ENCODE data around the gene NRN1.
A peak's percentile ranks its signal among the peaks of the same experiment; 100 is the strongest.

NRN1 gene

GRCh38 chr6:6008648-6009421 is 2.1 kb upstream of the NRN1 start:
- DNase-seq (ENCODE audit: low read depth, low spot score), result no peak
- Histone ChIP-seq H3K9me3 (ENCODE audit: control insufficient read depth, insufficient read depth, low read length) (no peaks in the 10 kb centered on the region; the same call in 1 of the 2 replicates), H3K27me3 (ENCODE audit: control insufficient read depth, insufficient read depth, low read length) (peaks cover 25% of the 10 kb centered on the region), H3K4me3 (ENCODE audit: low read length) (peak overlapping the region; percentile 70), H3K27ac (ENCODE audit: low read length) (no peak overlapping the region), H3K4me1 (ENCODE audit: control insufficient read depth, insufficient read depth, low read length) (peaks cover 2% of the 10 kb centered on the region; the same call in 1 of the 2 replicates), H3K36me3 (ENCODE audit: control insufficient read depth, insufficient read depth, low read length) (no peaks in the 10 kb centered on the region)
- WGBS (ENCODE audit: insufficient coverage, insufficient read length), result no CpG with 5 or more reads among the region's 62 CpGs

DNA sequence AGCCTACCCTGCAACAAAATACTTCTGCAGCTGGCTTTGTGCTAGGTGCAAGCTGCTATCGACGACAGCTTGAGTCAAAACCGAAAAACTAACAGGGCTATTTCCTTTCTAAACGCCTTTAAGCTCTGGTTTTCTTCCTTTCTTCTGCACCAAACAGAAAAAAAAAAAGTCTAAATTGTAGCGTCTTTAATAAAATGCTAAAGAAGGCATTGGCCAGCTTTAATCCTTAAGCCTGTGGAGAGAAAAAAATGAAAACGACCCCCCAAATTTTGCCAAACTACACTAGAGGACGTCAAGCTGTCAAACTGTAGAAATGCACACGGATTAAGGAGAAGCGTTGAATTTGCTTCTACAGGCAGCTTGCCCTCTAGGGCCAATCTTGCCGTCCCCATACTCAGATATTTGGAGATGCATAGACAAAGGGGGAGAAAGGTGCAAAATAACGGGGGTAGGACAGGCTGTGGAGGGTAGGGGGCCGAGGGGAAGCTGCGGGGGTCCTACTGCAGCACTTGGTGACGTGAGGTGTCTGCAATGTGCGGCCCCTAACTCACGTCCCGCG is 1.4 kb upstream of the NRN1 start:
- Histone ChIP-seq H3K4me3 (ENCODE audit: low read length) (peak overlapping the region; percentile 70; the same call in 1 of the 2 replicates), H3K36me3 (ENCODE audit: control insufficient read depth, insufficient read depth, low read length) (no peaks in the 10 kb centered on the region), H3K4me1 (ENCODE audit: control insufficient read depth, insufficient read depth, low read length) (peaks cover 2% of the 10 kb centered on the region; the same call in 1 of the 2 replicates), H3K9me3 (ENCODE audit: control insufficient read depth, insufficient read depth, low read length) (no peaks in the 10 kb centered on the region; the same call in 1 of the 2 replicates), H3K27me3 (ENCODE audit: control insufficient read depth, insufficient read depth, low read length) (peaks cover 31% of the 10 kb centered on the region), H3K27ac (ENCODE audit: low read length) (no peak overlapping the region)
- no peak for DNase-seq (ENCODE audit: low read depth, low spot score)
- WGBS (ENCODE audit: insufficient coverage, insufficient read length), result no CpG with 5 or more reads among the region's 18 CpGs

DNA sequence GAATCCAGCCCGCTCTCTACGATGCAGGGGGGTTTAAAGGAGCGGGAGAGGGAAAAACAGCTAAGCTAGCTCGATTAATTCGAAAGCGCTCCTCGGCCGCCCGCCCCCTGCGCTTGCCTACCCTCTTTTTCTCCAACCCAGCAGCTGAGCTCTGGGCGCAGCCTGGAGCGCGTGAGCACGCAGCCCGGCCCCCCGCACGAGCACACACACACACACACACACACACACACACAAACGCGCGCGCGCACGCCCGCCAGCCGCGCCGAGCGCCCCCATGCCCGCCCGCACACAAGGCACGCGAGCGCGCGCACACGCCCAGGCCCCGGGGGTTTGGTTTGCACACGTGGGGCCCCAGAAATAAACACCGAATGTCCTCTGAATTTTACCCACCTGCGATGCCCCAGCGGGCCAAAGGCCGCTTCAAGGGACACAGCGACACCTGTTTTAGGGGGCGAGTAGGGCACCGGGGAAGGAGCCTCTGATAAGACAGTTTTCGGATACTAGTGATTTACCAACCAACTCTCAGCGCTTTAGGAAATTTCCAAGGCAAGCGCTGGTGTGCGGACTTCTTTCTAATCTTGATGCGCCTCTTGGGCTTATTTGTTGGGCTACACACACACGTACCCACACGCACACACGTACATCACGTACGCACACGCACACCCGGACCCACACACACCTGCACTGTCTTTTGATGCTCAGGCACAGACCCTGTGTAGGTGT is 802 bp upstream of the NRN1 start:
- Histone ChIP-seq H3K4me1 (ENCODE audit: control insufficient read depth, insufficient read depth, low read length) (peaks cover 2% of the 10 kb centered on the region; the same call in 1 of the 2 replicates), H3K36me3 (ENCODE audit: control insufficient read depth, insufficient read depth, low read length) (no peaks in the 10 kb centered on the region), H3K9me3 (ENCODE audit: control insufficient read depth, insufficient read depth, low read length) (no peaks in the 10 kb centered on the region; the same call in 1 of the 2 replicates), H3K27ac (ENCODE audit: low read length) (no peak overlapping the region), H3K4me3 (ENCODE audit: low read length) (peak overlapping the region; percentile 37; the same call in 1 of the 2 replicates), H3K27me3 (ENCODE audit: control insufficient read depth, insufficient read depth, low read length) (peaks cover 37% of the 10 kb centered on the region)
- DNase-seq (ENCODE audit: low read depth, low spot score), result no peak
- no CpG with 5 or more reads among the region's 57 CpGs for WGBS (ENCODE audit: insufficient coverage, insufficient read length)

GRCh38 chr6:6006006-6006427 is 708 bp downstream of the NRN1 start:
- no CpG with 5 or more reads among the region's 10 CpGs for WGBS (ENCODE audit: insufficient coverage, insufficient read length)
- no peak overlapping the region for H3K27ac ChIP-seq (ENCODE audit: low read length)
- peaks cover 53% of the 10 kb centered on the region for H3K27me3 ChIP-seq (ENCODE audit: control insufficient read depth, insufficient read depth, low read length)

GRCh38 chr6:6005051-6006005 is 1.4 kb downstream of the NRN1 start:
- peaks cover 4% of the 10 kb centered on the region; the same call in 1 of the 2 replicates for H3K4me1 ChIP-seq (ENCODE audit: control insufficient read depth, insufficient read depth, low read length)

More at GRCh38 chr6:6006006-6006427, 708 bp downstream of the NRN1 start:
- no peaks in the 10 kb centered on the region for H3K36me3 ChIP-seq (ENCODE audit: control insufficient read depth, insufficient read depth, low read length)
- no peak overlapping the region; the same call in 1 of the 2 replicates for H3K4me3 ChIP-seq (ENCODE audit: low read length)
- H3K4me1 ChIP-seq (ENCODE audit: control insufficient read depth, insufficient read depth, low read length), result peaks cover 4% of the 10 kb centered on the region; the same call in 1 of the 2 replicates
- DNase-seq (ENCODE audit: low read depth, low spot score), result no peak
- H3K9me3 ChIP-seq (ENCODE audit: control insufficient read depth, insufficient read depth, low read length), result no peaks in the 10 kb centered on the region; the same call in 1 of the 2 replicates

DNA sequence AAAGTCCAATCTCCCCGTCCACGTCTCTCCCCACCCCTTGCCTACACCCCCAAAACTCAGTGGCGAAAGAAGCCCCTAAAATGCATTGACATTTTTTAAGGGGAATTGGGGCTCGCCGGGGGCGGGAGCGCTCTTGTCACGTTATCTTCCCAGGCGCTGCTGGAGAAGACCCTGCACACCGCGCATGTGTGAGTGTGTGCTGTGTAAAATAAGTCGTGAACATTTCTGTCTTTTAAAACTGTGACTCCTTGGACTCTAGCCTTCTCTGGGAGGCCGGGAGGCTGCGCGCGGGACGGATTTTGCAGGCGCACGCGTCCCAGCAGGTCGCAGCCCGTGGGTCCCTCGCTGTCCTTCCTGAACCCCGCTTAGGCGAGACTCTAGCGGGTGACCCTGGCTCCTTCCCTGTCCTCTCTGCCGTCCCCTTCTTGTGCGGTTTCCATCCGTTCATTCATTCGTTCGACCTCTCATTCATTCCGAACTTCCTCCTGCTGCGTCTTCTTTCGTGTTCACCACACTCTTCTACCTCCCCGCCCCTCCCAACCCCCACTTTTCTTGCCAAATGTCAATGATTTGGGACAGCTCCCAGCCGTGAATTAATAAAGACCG is 2.2 kb downstream of the NRN1 start:
- no CpG with 5 or more reads among the region's 37 CpGs for WGBS (ENCODE audit: insufficient coverage, insufficient read length)
- H3K4me3 ChIP-seq (ENCODE audit: low read length), result no peak overlapping the region
- peaks cover 66% of the 10 kb centered on the region for H3K27me3 ChIP-seq (ENCODE audit: control insufficient read depth, insufficient read depth, low read length)
- H3K4me1 ChIP-seq (ENCODE audit: control insufficient read depth, insufficient read depth, low read length), result peaks cover 4% of the 10 kb centered on the region; the same call in 1 of the 2 replicates
- H3K36me3 ChIP-seq (ENCODE audit: control insufficient read depth, insufficient read depth, low read length), result no peaks in the 10 kb centered on the region
- H3K27ac ChIP-seq (ENCODE audit: low read length), result no peak overlapping the region
- no peaks in the 10 kb centered on the region; the same call in 1 of the 2 replicates for H3K9me3 ChIP-seq (ENCODE audit: control insufficient read depth, insufficient read depth, low read length)
- DNase-seq (ENCODE audit: low read depth, low spot score), result no peak

More at GRCh38 chr6:6005051-6006005, 1.4 kb downstream of the NRN1 start:
- no peak for DNase-seq (ENCODE audit: low read depth, low spot score)
- H3K4me3 ChIP-seq (ENCODE audit: low read length), result no peak overlapping the region
- peaks cover 59% of the 10 kb centered on the region for H3K27me3 ChIP-seq (ENCODE audit: control insufficient read depth, insufficient read depth, low read length)
- 100% methylated on average over 1 of the region's 13 CpGs for WGBS (ENCODE audit: insufficient coverage, insufficient read length)
- H3K36me3 ChIP-seq (ENCODE audit: control insufficient read depth, insufficient read depth, low read length), result no peaks in the 10 kb centered on the region
- no peak overlapping the region for H3K27ac ChIP-seq (ENCODE audit: low read length)
- H3K9me3 ChIP-seq (ENCODE audit: control insufficient read depth, insufficient read depth, low read length), result no peaks in the 10 kb centered on the region; the same call in 1 of the 2 replicates

DNA sequence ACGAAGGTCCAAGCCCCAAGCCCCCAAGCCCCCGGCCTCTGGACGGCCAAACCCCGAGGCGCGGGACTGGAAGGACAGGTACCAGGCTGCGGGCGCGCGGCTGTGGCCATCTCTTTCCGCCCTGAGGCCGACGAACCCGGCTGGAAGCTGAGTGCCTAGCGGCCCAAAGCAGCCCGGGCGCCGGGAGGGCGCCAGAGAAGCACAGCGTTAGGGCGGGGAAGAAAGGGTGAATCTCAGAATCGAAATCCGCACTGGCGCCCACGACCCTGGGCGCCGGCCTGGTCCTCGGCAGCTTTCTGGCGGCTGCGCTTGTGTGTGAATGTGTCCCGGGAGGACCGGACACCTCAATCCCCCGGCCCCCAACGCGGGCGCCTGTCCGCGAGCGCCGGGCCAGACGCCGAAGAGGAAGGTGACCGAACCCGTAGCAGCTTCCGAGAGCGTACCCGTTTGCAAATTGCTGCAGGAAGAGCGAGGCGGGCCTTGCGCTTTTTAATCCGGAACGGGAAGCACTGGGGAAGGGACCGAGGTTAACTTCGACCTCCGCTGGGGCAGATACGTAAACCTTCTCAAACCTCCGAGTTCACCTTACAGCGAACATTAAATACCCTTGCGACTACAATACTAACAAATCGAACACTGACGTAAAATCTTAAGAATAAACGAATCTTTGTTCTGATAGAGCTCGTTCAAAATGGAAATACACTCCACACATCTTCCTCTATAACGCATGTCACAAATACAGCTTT is 2.9 kb downstream of the NRN1 start:
- Histone ChIP-seq H3K36me3 (ENCODE audit: control insufficient read depth, insufficient read depth, low read length) (no peaks in the 10 kb centered on the region), H3K9me3 (ENCODE audit: control insufficient read depth, insufficient read depth, low read length) (no peaks in the 10 kb centered on the region), H3K4me3 (ENCODE audit: low read length) (peak overlapping the region; percentile 14; the same call in 1 of the 2 replicates), H3K27ac (ENCODE audit: low read length) (no peak overlapping the region), H3K4me1 (ENCODE audit: control insufficient read depth, insufficient read depth, low read length) (peaks cover 4% of the 10 kb centered on the region; the same call in 1 of the 2 replicates), H3K27me3 (ENCODE audit: control insufficient read depth, insufficient read depth, low read length) (peaks cover 71% of the 10 kb centered on the region)
- WGBS (ENCODE audit: insufficient coverage, insufficient read length), result no CpG with 5 or more reads among the region's 64 CpGs
- DNase-seq (ENCODE audit: low read depth, low spot score), result no peak

DNA sequence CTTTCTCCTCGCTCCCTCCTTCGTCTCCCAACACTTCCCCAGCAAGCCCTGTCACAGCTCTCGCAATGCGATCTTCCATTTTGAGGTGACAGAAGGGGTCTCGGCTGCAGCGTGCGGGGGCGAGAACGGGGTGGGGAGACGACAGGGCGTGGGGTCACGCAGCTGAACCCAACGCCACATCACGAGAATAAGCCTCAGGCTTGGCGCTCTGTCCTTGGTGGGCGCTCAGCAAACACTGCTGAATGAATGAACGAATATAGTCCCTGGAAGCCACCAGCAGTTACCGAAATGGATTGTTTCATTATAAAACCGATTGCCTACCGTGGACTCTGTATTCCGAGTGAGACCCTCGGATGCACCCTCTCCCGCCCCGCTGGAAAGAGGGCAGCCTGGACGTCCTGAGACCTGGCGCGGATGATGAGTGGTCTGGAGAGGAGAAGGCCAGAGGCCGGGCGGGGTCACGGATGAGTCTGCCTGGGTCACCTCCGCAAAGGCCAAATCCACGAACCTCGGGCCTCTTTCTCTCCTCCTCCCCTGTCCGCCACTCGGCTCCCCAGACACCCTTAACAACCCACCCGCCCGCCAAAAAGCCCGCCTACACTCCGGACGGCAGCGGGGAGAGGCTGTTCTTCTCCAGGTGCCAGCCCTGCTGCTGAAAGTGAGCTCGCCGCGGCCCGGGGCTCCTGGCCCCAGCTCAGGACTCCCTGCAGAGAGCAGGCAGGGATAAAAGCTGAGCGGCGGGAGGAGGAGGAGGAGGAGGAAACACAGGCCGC is 3.7 kb downstream of the NRN1 start:
- Histone ChIP-seq H3K4me3 (ENCODE audit: low read length) (peak overlapping the region; percentile 14; the same call in 1 of the 2 replicates), H3K27me3 (ENCODE audit: control insufficient read depth, insufficient read depth, low read length) (peaks cover 79% of the 10 kb centered on the region), H3K9me3 (ENCODE audit: control insufficient read depth, insufficient read depth, low read length) (no peaks in the 10 kb centered on the region), H3K36me3 (ENCODE audit: control insufficient read depth, insufficient read depth, low read length) (no peaks in the 10 kb centered on the region), H3K4me1 (ENCODE audit: control insufficient read depth, insufficient read depth, low read length) (peaks cover 4% of the 10 kb centered on the region; the same call in 1 of the 2 replicates), H3K27ac (ENCODE audit: low read length) (no peak overlapping the region)
- WGBS (ENCODE audit: insufficient coverage, insufficient read length), result no CpG with 5 or more reads among the region's 48 CpGs
- DNase-seq (ENCODE audit: low read depth, low spot score), result no peak

All from iPS DF 6.9 (cell line).